ENCODE results near the gene SLC38A10.
"Not testable (repeated sequence)": the region's sequence is repeated elsewhere in the genome, so short reads cannot be mapped to it uniquely, and the experiment has no call there.

The SLC38A10 gene

GRCh38 chr17:81230043-81230820 lies 64.9 kb downstream of the SLC38A10 start:
- H3K27ac ChIP-seq (ENCODE audit: insufficient read depth, low read length, poor library complexity, severe bottlenecking): no peak overlapping the region
- H3K27me3 ChIP-seq (replicated peaks; ENCODE audit: control insufficient read depth, insufficient read depth, low read length, poor library complexity, severe bottlenecking): no peaks in the 10 kb centered on the region
- peaks cover 49% of the 10 kb centered on the region for H3K36me3 ChIP-seq (ENCODE audit: control insufficient read depth, insufficient read depth, low read length)
- no peaks in the 10 kb centered on the region for H3K9me3 ChIP-seq (ENCODE audit: control insufficient read depth, low read length)
- no peak for DNase-seq
- no peak overlapping the region for H3K4me3 ChIP-seq (ENCODE audit: insufficient read depth, low read depth, low read length, poor library complexity, severe bottlenecking)
- no peaks in the 10 kb centered on the region for H3K4me1 ChIP-seq (ENCODE audit: control insufficient read depth, insufficient read depth, low read length, poor library complexity, severe bottlenecking)

GRCh38 chr17:81229666-81229920 lies 65.5 kb downstream of the SLC38A10 start:
- Histone ChIP-seq H3K4me3 (ENCODE audit: insufficient read depth, low read depth, low read length, poor library complexity, severe bottlenecking) (no peak overlapping the region), H3K4me1 (ENCODE audit: control insufficient read depth, insufficient read depth, low read length, poor library complexity, severe bottlenecking) (no peaks in the 10 kb centered on the region), H3K27ac (ENCODE audit: insufficient read depth, low read length, poor library complexity, severe bottlenecking) (no peak overlapping the region), H3K27me3 (replicated peaks; ENCODE audit: control insufficient read depth, insufficient read depth, low read length, poor library complexity, severe bottlenecking) (no peaks in the 10 kb centered on the region), H3K36me3 (ENCODE audit: control insufficient read depth, insufficient read depth, low read length) (peaks cover 49% of the 10 kb centered on the region), H3K9me3 (ENCODE audit: control insufficient read depth, low read length) (no peaks in the 10 kb centered on the region)
- no peak for DNase-seq

- no peak for DNase-seq
- H3K9me3 ChIP-seq (ENCODE audit: control insufficient read depth, low read length): no peaks in the 10 kb centered on the region
- H3K27me3 ChIP-seq (replicated peaks; ENCODE audit: control insufficient read depth, insufficient read depth, low read length, poor library complexity, severe bottlenecking): no peaks in the 10 kb centered on the region
- H3K27ac ChIP-seq (ENCODE audit: insufficient read depth, low read length, poor library complexity, severe bottlenecking): no peak overlapping the region
- no peak overlapping the region for H3K4me3 ChIP-seq (ENCODE audit: insufficient read depth, low read depth, low read length, poor library complexity, severe bottlenecking)
- H3K4me1 ChIP-seq (ENCODE audit: control insufficient read depth, insufficient read depth, low read length, poor library complexity, severe bottlenecking): no peaks in the 10 kb centered on the region
- peaks cover 49% of the 10 kb centered on the region for H3K36me3 ChIP-seq (ENCODE audit: control insufficient read depth, insufficient read depth, low read length)
Observed at GRCh38 chr17:81228834-81229665, 66.1 kb downstream of the SLC38A10 start.

- peaks cover 3% of the 10 kb centered on the region for H3K4me1 ChIP-seq (ENCODE audit: control insufficient read depth, insufficient read depth, low read length, poor library complexity, severe bottlenecking)
- H3K27me3 ChIP-seq (replicated peaks; ENCODE audit: control insufficient read depth, insufficient read depth, low read length, poor library complexity, severe bottlenecking): no peaks in the 10 kb centered on the region
- H3K27ac ChIP-seq (ENCODE audit: insufficient read depth, low read length, poor library complexity, severe bottlenecking): no peak overlapping the region
- peaks cover 44% of the 10 kb centered on the region for H3K36me3 ChIP-seq (ENCODE audit: control insufficient read depth, insufficient read depth, low read length)
- no peak for DNase-seq
- no peaks in the 10 kb centered on the region for H3K9me3 ChIP-seq (ENCODE audit: control insufficient read depth, low read length)
- H3K4me3 ChIP-seq (ENCODE audit: insufficient read depth, low read depth, low read length, poor library complexity, severe bottlenecking): no peak overlapping the region
Observed at GRCh38 chr17:81228420-81228819, 66.7 kb downstream of the SLC38A10 start.

GRCh38 chr17:81227630-81228029 lies 67.5 kb downstream of the SLC38A10 start:
- H3K4me3 ChIP-seq (ENCODE audit: insufficient read depth, low read depth, low read length, poor library complexity, severe bottlenecking); DNase-seq; H3K27me3 ChIP-seq (replicated peaks; ENCODE audit: control insufficient read depth, insufficient read depth, low read length, poor library complexity, severe bottlenecking); H3K9me3 ChIP-seq (ENCODE audit: control insufficient read depth, low read length); H3K27ac ChIP-seq (ENCODE audit: insufficient read depth, low read length, poor library complexity, severe bottlenecking); H3K4me1 ChIP-seq (ENCODE audit: control insufficient read depth, insufficient read depth, low read length, poor library complexity, severe bottlenecking): not testable (repeated sequence)
- H3K36me3 ChIP-seq (ENCODE audit: control insufficient read depth, insufficient read depth, low read length): peaks cover 39% of the 10 kb centered on the region

GRCh38 chr17:81223762-81224130 lies 71.4 kb downstream of the SLC38A10 start:
- H3K27me3 ChIP-seq (replicated peaks; ENCODE audit: control insufficient read depth, insufficient read depth, low read length, poor library complexity, severe bottlenecking): no peaks in the 10 kb centered on the region
- H3K4me1 ChIP-seq (ENCODE audit: control insufficient read depth, insufficient read depth, low read length, poor library complexity, severe bottlenecking): peaks cover 19% of the 10 kb centered on the region
- no peak overlapping the region for H3K27ac ChIP-seq (ENCODE audit: insufficient read depth, low read length, poor library complexity, severe bottlenecking)
- H3K4me3 ChIP-seq (ENCODE audit: insufficient read depth, low read depth, low read length, poor library complexity, severe bottlenecking): peak overlapping the region; percentile 33
- DNase-seq: no peak
- H3K9me3 ChIP-seq (ENCODE audit: control insufficient read depth, low read length): no peaks in the 10 kb centered on the region
- H3K36me3 ChIP-seq (ENCODE audit: control insufficient read depth, insufficient read depth, low read length): peaks cover 9% of the 10 kb centered on the region

GRCh38 chr17:81222906-81223761 lies 72.0 kb downstream of the SLC38A10 start, which contains the start of gene CEP131:
TSS of gene CEP131 (minus strand) at chr17:81222965. CDS start at chr17:81220056, 2,909 bp downstream.
- Histone ChIP-seq H3K36me3 (ENCODE audit: control insufficient read depth, insufficient read depth, low read length) (peaks cover 4% of the 10 kb centered on the region), H3K27ac (ENCODE audit: insufficient read depth, low read length, poor library complexity, severe bottlenecking) (peak within 1 kb of the TSS; percentile 42), H3K9me3 (ENCODE audit: control insufficient read depth, low read length) (no peaks in the 10 kb centered on the region), H3K4me3 (ENCODE audit: insufficient read depth, low read depth, low read length, poor library complexity, severe bottlenecking) (peak within 1 kb of the TSS; percentile 71), H3K4me1 (ENCODE audit: control insufficient read depth, insufficient read depth, low read length, poor library complexity, severe bottlenecking) (peaks cover 19% of the 10 kb centered on the region), H3K27me3 (replicated peaks; ENCODE audit: control insufficient read depth, insufficient read depth, low read length, poor library complexity, severe bottlenecking) (no peaks in the 10 kb centered on the region)
- DNase-seq: peak; percentile 98 to 100 (median 98)

- Histone ChIP-seq H3K4me1 (ENCODE audit: control insufficient read depth, insufficient read depth, low read length, poor library complexity, severe bottlenecking) (peaks cover 19% of the 10 kb centered on the region), H3K27ac (ENCODE audit: insufficient read depth, low read length, poor library complexity, severe bottlenecking) (peak overlapping the region; percentile 42), H3K4me3 (ENCODE audit: insufficient read depth, low read depth, low read length, poor library complexity, severe bottlenecking) (peak overlapping the region; percentile 71), H3K27me3 (replicated peaks; ENCODE audit: control insufficient read depth, insufficient read depth, low read length, poor library complexity, severe bottlenecking) (no peaks in the 10 kb centered on the region), H3K9me3 (ENCODE audit: control insufficient read depth, low read length) (no peaks in the 10 kb centered on the region), H3K36me3 (ENCODE audit: control insufficient read depth, insufficient read depth, low read length) (peaks cover 4% of the 10 kb centered on the region)
- no peak for DNase-seq
Observed at GRCh38 chr17:81222620-81222905, 72.5 kb downstream of the SLC38A10 start.

GRCh38 chr17:81221842-81222619 lies 73.1 kb downstream of the SLC38A10 start:
- Histone ChIP-seq H3K27me3 (replicated peaks; ENCODE audit: control insufficient read depth, insufficient read depth, low read length, poor library complexity, severe bottlenecking) (no peaks in the 10 kb centered on the region), H3K27ac (ENCODE audit: insufficient read depth, low read length, poor library complexity, severe bottlenecking) (peak overlapping the region; percentile 42), H3K9me3 (ENCODE audit: control insufficient read depth, low read length) (no peaks in the 10 kb centered on the region), H3K4me3 (ENCODE audit: insufficient read depth, low read depth, low read length, poor library complexity, severe bottlenecking) (peak overlapping the region; percentile 71), H3K36me3 (ENCODE audit: control insufficient read depth, insufficient read depth, low read length) (peaks cover 4% of the 10 kb centered on the region), H3K4me1 (ENCODE audit: control insufficient read depth, insufficient read depth, low read length, poor library complexity, severe bottlenecking) (peaks cover 19% of the 10 kb centered on the region)
- no peak for DNase-seq

All from effector memory CD4-positive, alpha-beta T cell (primary cell).